Astrocyte of the spinal cord (primary cell): ENCODE results near the gene ARHGEF33.
"Not testable (repeated sequence)": the region's sequence is repeated elsewhere in the genome, so short reads cannot be mapped to it uniquely, and the experiment has no call there.

Experiments used
- DNase-seq: peaks from one replicate; pipeline ENCODE4 v3.0.0; 2011; ENCODE audit warnings: low read depth, low spot score
- H3K4me3 ChIP-seq: 2 replicates; pipeline ENCODE4 v1.5.1; 2011; ENCODE audit warnings: low read depth, mild to moderate bottlenecking, low read length, moderate library complexity
- CTCF ChIP-seq: IDR thresholded peaks from 2 replicates; pipeline ENCODE4 v1.5.1; 2012; ENCODE audit warnings: low read depth, mild to moderate bottlenecking, low read length, inconsistent platforms
- in situ Hi-C: cut with HindIII; loops from 2 replicates; pipeline ENCODE4 v1.10.0; 2017; ENCODE audit warnings: low sequenced_read_pairs

Gene ARHGEF33

GRCh38 chr2:38935568-38936172 lies 46.0 kb downstream of the ARHGEF33 start:
- no peak overlapping the region for H3K4me3 ChIP-seq
- no peak for TF ChIP-seq CTCF
- in situ Hi-C loops, result no loop called here
- peak; percentile 49 for DNase-seq

GRCh38 chr2:38936516-38936915 lies 46.8 kb downstream of the ARHGEF33 start:
- DNase-seq, H3K4me3 ChIP-seq, in situ Hi-C loops: not testable (repeated sequence)

GRCh38 chr2:38937548-38937947 lies 47.9 kb downstream of the ARHGEF33 start:
- no peak for DNase-seq
- TF ChIP-seq CTCF, result no peak
- H3K4me3 ChIP-seq, result no peak overlapping the region
- in situ Hi-C loops, result no loop called here

GRCh38 chr2:38940746-38941145 lies 51.1 kb downstream of the ARHGEF33 start:
- no peak overlapping the region for H3K4me3 ChIP-seq
- TF ChIP-seq CTCF, result no peak
- in situ Hi-C loops, result no loop called here
- DNase-seq, result no peak

GRCh38 chr2:38943784-38944183 lies 54.1 kb downstream of the ARHGEF33 start:
- H3K4me3 ChIP-seq, result no peak overlapping the region
- in situ Hi-C loops, result no loop called here
- DNase-seq, result no peak
- TF ChIP-seq CTCF, result no peak

GRCh38 chr2:38945372-38945771 lies 55.7 kb downstream of the ARHGEF33 start:
- in situ Hi-C loops, result no loop called here
- no peak for TF ChIP-seq CTCF
- no peak overlapping the region for H3K4me3 ChIP-seq
- DNase-seq, result no peak

GRCh38 chr2:38945911-38946310 lies 56.2 kb downstream of the ARHGEF33 start:
- no peak overlapping the region for H3K4me3 ChIP-seq
- no peak for DNase-seq
- in situ Hi-C loops, result no loop called here

More at GRCh38 chr2:38945911-38946310, 56.2 kb downstream of the ARHGEF33 start:
- TF ChIP-seq CTCF, result no peak
